ENCODE results near the gene MED16.
"Not testable (repeated sequence)": the region's sequence is repeated elsewhere in the genome, so short reads cannot be mapped to it uniquely, and the experiment has no call there.

DNA sequence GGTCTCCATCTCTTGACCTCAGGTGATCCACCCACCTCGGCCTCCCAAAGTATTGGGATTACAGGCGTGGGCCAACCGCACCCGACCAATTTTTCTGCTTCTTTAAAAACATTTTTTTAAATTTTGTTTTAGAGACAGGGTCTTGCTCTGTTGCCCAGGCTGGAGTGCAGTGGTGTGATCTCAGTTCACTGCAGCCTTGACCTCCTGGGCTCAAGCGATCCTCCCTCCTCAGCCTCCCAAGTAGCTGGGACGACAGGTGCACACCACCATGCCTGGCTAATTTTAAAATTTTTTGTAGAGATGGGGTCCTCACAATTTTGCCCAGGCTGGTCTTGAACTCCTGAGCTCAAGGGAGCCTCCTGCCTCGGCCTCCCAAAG lies 50.2 kb downstream of the MED16 start:
- TF ChIP-seq, protein P1, sequence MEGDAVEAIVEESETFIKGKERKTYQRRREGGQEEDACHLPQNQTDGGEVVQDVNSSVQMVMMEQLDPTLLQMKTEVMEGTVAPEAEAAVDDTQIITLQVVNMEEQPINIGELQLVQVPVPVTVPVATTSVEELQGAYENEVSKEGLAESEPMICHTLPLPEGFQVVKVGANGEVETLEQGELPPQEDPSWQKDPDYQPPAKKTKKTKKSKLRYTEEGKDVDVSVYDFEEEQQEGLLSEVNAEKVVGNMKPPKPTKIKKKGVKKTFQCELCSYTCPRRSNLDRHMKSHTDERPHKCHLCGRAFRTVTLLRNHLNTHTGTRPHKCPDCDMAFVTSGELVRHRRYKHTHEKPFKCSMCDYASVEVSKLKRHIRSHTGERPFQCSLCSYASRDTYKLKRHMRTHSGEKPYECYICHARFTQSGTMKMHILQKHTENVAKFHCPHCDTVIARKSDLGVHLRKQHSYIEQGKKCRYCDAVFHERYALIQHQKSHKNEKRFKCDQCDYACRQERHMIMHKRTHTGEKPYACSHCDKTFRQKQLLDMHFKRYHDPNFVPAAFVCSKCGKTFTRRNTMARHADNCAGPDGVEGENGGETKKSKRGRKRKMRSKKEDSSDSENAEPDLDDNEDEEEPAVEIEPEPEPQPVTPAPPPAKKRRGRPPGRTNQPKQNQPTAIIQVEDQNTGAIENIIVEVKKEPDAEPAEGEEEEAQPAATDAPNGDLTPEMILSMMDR (IDR thresholded peaks at IDR 0.05; ENCODE audit: insufficient read depth, low read length, poor library complexity, severe bottlenecking) = not testable (repeated sequence)
- not testable (repeated sequence) for TF ChIP-seq EZH2phosphoT487 (conservative IDR thresholded peaks at IDR 0.05; ENCODE audit: low read length)
